Caco-2 (cell line): ENCODE results near the gene UCN2. TPM values are rescaled to one million over a fixed set of nuclear protein-coding genes. Genes with fewer than 3 reads are reported as not detected.
A peak's percentile ranks its signal among the peaks of the same experiment; 100 is the strongest.

ENCODE experiments used
- BruUV-seq: library from RNA; stranded (reverse); fragments of 400-500 nt; replicated peaks from 2 replicates; lab custom pipeline; 2021; lab: Mats Ljungman, UMichigan
- CTCF ChIA-PET: fragments of 300-600 bp; sonication (Branson Sonifier 250); formaldehyde crosslinking; loops from one replicate; lab custom pipeline; 2022; ENCODE audit warnings: antibody characterized with exemption; lab: Charles Lee
- POLR2A ChIA-PET: fragments of 300-600 bp; sonication (Branson Sonifier 250); formaldehyde crosslinking; loops from one replicate; lab custom pipeline; 2022; ENCODE audit warnings: antibody characterized with exemption; lab: Charles Lee
- DNase-seq, 2 experiments: peaks; one replicate each; pipeline versions ENCODE4 v3.0.0 to v3.0.0-alpha.2; 2020 to 2022
- H3K27me3 ChIP-seq: replicated peaks from 2 replicates; pipeline ENCODE4 v1.6.0; 2011; ENCODE audit warnings: low read length; ENCODE audit not compliant: control insufficient read depth, insufficient read depth
- H3K36me3 ChIP-seq: 2 replicates; pipeline ENCODE4 v1.5.1; 2011; ENCODE audit warnings: low read length; ENCODE audit not compliant: control insufficient read depth, insufficient read depth
- H3K4me1 ChIP-seq: fragments of 250-450 bp; sonication (Bioruptor Pico); 2 replicates; pipeline ENCODE4 v1.5.1; 2020; ENCODE audit warnings: mild to moderate bottlenecking
- H3K4me3 ChIP-seq: 2 replicates; pipeline ENCODE4 v1.5.1; 2011; ENCODE audit warnings: low read depth, mild to moderate bottlenecking, control low read depth, low read length
- H3K9me3 ChIP-seq: fragments of 250-450 bp; sonication (Bioruptor Pico); 2 replicates; pipeline ENCODE4 v1.5.1; 2020; ENCODE audit warnings: mild to moderate bottlenecking, moderate library complexity
- H3K27ac Mint-ChIP-seq: one replicate; pipeline ENCODE4 v1.8.0; 2022; ENCODE audit warnings: mixed read lengths; ENCODE audit not compliant: unreplicated experiment
- H3K27me3 Mint-ChIP-seq: one replicate; pipeline ENCODE4 v1.8.0; 2022; ENCODE audit warnings: mixed read lengths; ENCODE audit not compliant: insufficient read depth, unreplicated experiment
- H3K36me3 Mint-ChIP-seq: one replicate; pipeline ENCODE4 v1.8.0; 2022; ENCODE audit warnings: mild to moderate bottlenecking, mixed read lengths; ENCODE audit not compliant: insufficient read depth, unreplicated experiment
- H3K4me1 Mint-ChIP-seq: one replicate; pipeline ENCODE4 v1.8.0; 2022; ENCODE audit warnings: low read depth, mixed read lengths; ENCODE audit not compliant: unreplicated experiment
- H3K4me3 Mint-ChIP-seq: one replicate; pipeline ENCODE4 v1.8.0; 2022; ENCODE audit warnings: mild to moderate bottlenecking, moderate library complexity, mixed read lengths; ENCODE audit not compliant: unreplicated experiment
- H3K9me3 Mint-ChIP-seq: one replicate; pipeline ENCODE4 v1.8.0; 2022; ENCODE audit warnings: mixed read lengths; ENCODE audit not compliant: unreplicated experiment
- CTCF ChIP-seq, 2 experiments: fragments of 200-600 bp in 1 of 2; IDR thresholded peaks; 1 replicate in 1 of 2; 2 replicates in 1 of 2; pipeline versions ENCODE4 v1.5.1 to v1.8.0; 2011 to 2022; ENCODE audit warnings: antibody characterized with exemption in 1 of 2, control low read depth in 1 of 2, inconsistent platforms in 1 of 2, low read depth in 1 of 2, low read length in 1 of 2, mild to moderate bottlenecking in 1 of 2, moderate library complexity in 1 of 2; ENCODE audit not compliant: insufficient read depth in 1 of 2, severe bottlenecking in 1 of 2, unreplicated experiment in 1 of 2
- intact Hi-C: fragments of 100-400 bp; cut with micrococcal nuclease; formaldehyde crosslinking; loops from one replicate; pipeline ENCODE4 v1.10.0; 2022; ENCODE audit not compliant: unreplicated experiment
- total RNA-seq: library from RNA; stranded (reverse); gene quantifications from 2 replicates; pipeline ENCODE4 v1.2.3, GENCODE V29; 2022

The UCN2 gene
- total RNA-seq, 1 experiment from 2014 or later = 0.54 TPM

GRCh38 chr3:48558493-48559134 is 5.0 kb downstream of the UCN2 start:
- no peaks in the 10 kb centered on the region for H3K27me3 ChIP-seq
- H3K27ac Mint-ChIP-seq = peak overlapping the region; percentile 43
- H3K9me3 Mint-ChIP-seq = no peaks in the 10 kb centered on the region
- peaks cover 8% of the 10 kb centered on the region for H3K36me3 Mint-ChIP-seq
- peak overlapping the region; percentile 65 for H3K4me3 Mint-ChIP-seq
- H3K36me3 ChIP-seq = no peaks in the 10 kb centered on the region
- H3K27me3 Mint-ChIP-seq = no peaks in the 10 kb centered on the region
- H3K4me1 ChIP-seq = peaks cover 16% of the 10 kb centered on the region; the same call in 1 of the 2 replicates
- intact Hi-C loops = loop anchor here (1.0 to 5.0 kb wide), 5 partner anchors 51 to 371 kb away; partner anchors contain the start of genes CDC25A, CELSR3 and SLC26A6
- H3K9me3 ChIP-seq = no peaks in the 10 kb centered on the region
- no TSS peak for BruUV-seq
- no peak for DNase-seq
- ChIA-PET POLR2A (interaction anchor here (1.4 kb wide), 1 partner anchor 77 kb away, joined by 4 read pairs; the partner anchor contains the start of gene SLC26A6), CTCF (interaction anchor here (0.8 to 1.7 kb wide), 9 partner anchors 9 to 259 kb away, joined by 3 to 17 read pairs (median 3); partner anchors contain the start of genes CCDC51, SLC26A6 and TMA7)
- H3K4me1 Mint-ChIP-seq = peaks cover 12% of the 10 kb centered on the region
- TF ChIP-seq CTCF (IDR thresholded peaks at IDR 0.05; ENCODE audit: insufficient read depth in 1 of 2, low read depth in 1 of 2, low read length in 1 of 2, severe bottlenecking in 1 of 2, unreplicated experiment in 1 of 2) = no peak
- no peak overlapping the region for H3K4me3 ChIP-seq

- H3K4me1 ChIP-seq = peaks cover 28% of the 10 kb centered on the region
- Mint-ChIP-seq H3K4me3 (peak within 1 kb of the TSS; percentile 81), H3K36me3 (peaks cover 8% of the 10 kb centered on the region), H3K27me3 (no peaks in the 10 kb centered on the region), H3K27ac (peak within 1 kb of the TSS; percentile 63), H3K4me1 (peaks cover 21% of the 10 kb centered on the region), H3K9me3 (no peaks in the 10 kb centered on the region)
- H3K36me3 ChIP-seq = no peaks in the 10 kb centered on the region
- ChIA-PET POLR2A (interaction anchor here (0.6 to 1.5 kb wide), 7 partner anchors 78 to 473 kb away, joined by 4 to 9 read pairs (median 5); partner anchors contain the start of genes ATRIP, CCDC51, CELSR3 and SLC26A6), CTCF (interaction anchor here (0.6 to 2.3 kb wide), 12 partner anchors 8 to 371 kb away, joined by 3 to 23 read pairs (median 4); partner anchors contain the start of genes ARIH2, ATRIP, CCDC51 and CDC25A)
- DNase-seq = peak; percentile 99
- no peaks in the 10 kb centered on the region for H3K9me3 ChIP-seq
- no TSS peak for BruUV-seq
- no peaks in the 10 kb centered on the region for H3K27me3 ChIP-seq
- TF ChIP-seq CTCF (IDR thresholded peaks at IDR 0.05; ENCODE audit: insufficient read depth in 1 of 2, low read depth in 1 of 2, low read length in 1 of 2, severe bottlenecking in 1 of 2, unreplicated experiment in 1 of 2) = no peak
- intact Hi-C loops = loop anchor here (2.0 to 5.0 kb wide), 4 partner anchors 52 to 370 kb away; partner anchors contain the start of genes ATRIP, CDC25A, CELSR3 and UQCRC1
- peak within 1 kb of the TSS; percentile 62 for H3K4me3 ChIP-seq
Measured at GRCh38 chr3:48556796-48557626, 6.6 kb downstream of the UCN2 start, which contains the start of gene PFKFB4. TSS of gene PFKFB4 (minus strand) at chr3:48556803. CDS start at chr3:48556777, 26 bp downstream.
